Mesenchymal stem cell (in vitro differentiated cells and primary cell): ENCODE results near the gene VMP1.

Experiments used
- DNase-seq: peaks from one replicate; pipeline ENCODE4 v3.0.0-alpha.2; 2013
- H2AFZ ChIP-seq: one replicate; pipeline ENCODE4 v1.6.1; 2013; ENCODE audit warnings: low read depth, mild to moderate bottlenecking, control low read depth, inconsistent platforms, low read length, moderate library complexity
- H2AK5ac ChIP-seq: 2 replicates; pipeline ENCODE4 v1.6.1; 2013; ENCODE audit warnings: low read length, moderate library complexity, mild to moderate bottlenecking, inconsistent platforms; ENCODE audit not compliant: severe bottlenecking
- H2BK120ac ChIP-seq: one replicate; pipeline ENCODE4 v1.6.1; 2013; ENCODE audit warnings: low read depth, mild to moderate bottlenecking, inconsistent platforms, low read length, moderate library complexity
- H2BK12ac ChIP-seq, 2 experiments: one replicate each; pipeline ENCODE4 v1.6.1; 2013; ENCODE audit warnings: inconsistent platforms in 2 of 2, low read length in 2 of 2, mild to moderate bottlenecking in 2 of 2, moderate library complexity in 2 of 2, control low read depth in 1 of 2
- H2BK15ac ChIP-seq: one replicate; pipeline ENCODE4 v1.6.1; 2013; ENCODE audit warnings: mild to moderate bottlenecking, low read depth, inconsistent platforms; ENCODE audit not compliant: poor library complexity, severe bottlenecking
- H2BK5ac ChIP-seq: 2 replicates; pipeline ENCODE4 v1.6.1; 2013; ENCODE audit warnings: low read depth, mild to moderate bottlenecking, low read length, control low read depth, inconsistent platforms; ENCODE audit not compliant: poor library complexity, severe bottlenecking
- H3K14ac ChIP-seq, 2 experiments: one replicate each; pipeline ENCODE4 v1.6.1; 2013; ENCODE audit warnings: inconsistent platforms in 2 of 2, low read length in 2 of 2, control low read depth in 1 of 2, mild to moderate bottlenecking in 1 of 2, moderate library complexity in 1 of 2
- H3K18ac ChIP-seq, 2 experiments: one replicate each; pipeline ENCODE4 v1.6.1; 2013; ENCODE audit warnings: inconsistent platforms in 2 of 2, low read length in 2 of 2, control low read depth in 1 of 2, low read depth in 1 of 2, mild to moderate bottlenecking in 1 of 2
- H3K23ac ChIP-seq, 2 experiments: one replicate each; pipeline ENCODE4 v1.6.1; 2013; ENCODE audit warnings: inconsistent platforms in 2 of 2, low read length in 2 of 2, mild to moderate bottlenecking in 2 of 2, moderate library complexity in 2 of 2, control low read depth in 1 of 2
- H3K27ac ChIP-seq: 2 replicates; pipeline ENCODE4 v1.5.1; 2013; ENCODE audit warnings: mild to moderate bottlenecking, moderate library complexity, low read length, control low read depth, inconsistent platforms; ENCODE audit not compliant: poor library complexity, severe bottlenecking
- H3K27me3 ChIP-seq, 2 experiments: 2 replicates each; pipeline versions ENCODE4 v1.6.1 to v1.7.0; 2013; ENCODE audit warnings: low read length in 2 of 2, mild to moderate bottlenecking in 2 of 2, moderate library complexity in 2 of 2, control low read depth in 1 of 2, inconsistent platforms in 1 of 2; ENCODE audit not compliant: control insufficient read depth in 1 of 2, insufficient read depth in 1 of 2
- H3K36me3 ChIP-seq, 2 experiments: 2 replicates each; pipeline versions ENCODE4 v1.6.1 to v1.7.0; 2013; ENCODE audit warnings: low read length in 2 of 2, control low read depth in 1 of 2, inconsistent platforms in 1 of 2, low read depth in 1 of 2, mild to moderate bottlenecking in 1 of 2; ENCODE audit not compliant: insufficient read depth in 2 of 2, control insufficient read depth in 1 of 2
- H3K4ac ChIP-seq, 2 experiments: one replicate each; pipeline ENCODE4 v1.6.1; 2013; ENCODE audit warnings: inconsistent platforms in 2 of 2, low read length in 2 of 2, mild to moderate bottlenecking in 2 of 2, moderate library complexity in 2 of 2, control low read depth in 1 of 2, low read depth in 1 of 2
- H3K4me1 ChIP-seq: 2 replicates; pipeline ENCODE4 v1.6.1; 2013; ENCODE audit warnings: low read depth, low read length, control low read depth; ENCODE audit not compliant: control insufficient read depth, insufficient read depth
- H3K4me2 ChIP-seq: 2 replicates; pipeline ENCODE4 v1.6.1; 2013; ENCODE audit warnings: low read length, mild to moderate bottlenecking, inconsistent platforms; ENCODE audit not compliant: poor library complexity, severe bottlenecking
- H3K4me3 ChIP-seq, 2 experiments: 2 replicates each; pipeline versions ENCODE4 v1.5.1 to v1.7.0; 2013; ENCODE audit warnings: low read length in 2 of 2, mild to moderate bottlenecking in 2 of 2, control low read depth in 1 of 2, low read depth in 1 of 2; ENCODE audit not compliant: insufficient read depth in 1 of 2
- H3K79me1 ChIP-seq: replicated peaks from 2 replicates; pipeline ENCODE4 v1.6.1; 2013; ENCODE audit warnings: mild to moderate bottlenecking, control low read depth, low read length, inconsistent platforms; ENCODE audit not compliant: poor library complexity, severe bottlenecking
- H3K9ac ChIP-seq: 2 replicates; pipeline ENCODE4 v1.7.0; 2013; ENCODE audit warnings: mild to moderate bottlenecking, low read length, moderate library complexity
- H3K9me3 ChIP-seq: 2 replicates; pipeline ENCODE4 v1.7.0; 2013; ENCODE audit warnings: mild to moderate bottlenecking, low read length; ENCODE audit not compliant: control insufficient read depth
- H4K8ac ChIP-seq: one replicate; pipeline ENCODE4 v1.6.1; 2013; ENCODE audit warnings: inconsistent platforms, mild to moderate bottlenecking, low read length, moderate library complexity
- H4K91ac ChIP-seq: one replicate; pipeline ENCODE4 v1.6.1; 2013; ENCODE audit warnings: mild to moderate bottlenecking, low read length, inconsistent platforms
- WGBS: methylation state at CpG from one replicate; pipeline ENCODE4 v1.1.7; 2013; ENCODE audit warnings: mixed read lengths; 5-methylcytosine and 5-hydroxymethylcytosine counted together

Gene VMP1

DNA sequence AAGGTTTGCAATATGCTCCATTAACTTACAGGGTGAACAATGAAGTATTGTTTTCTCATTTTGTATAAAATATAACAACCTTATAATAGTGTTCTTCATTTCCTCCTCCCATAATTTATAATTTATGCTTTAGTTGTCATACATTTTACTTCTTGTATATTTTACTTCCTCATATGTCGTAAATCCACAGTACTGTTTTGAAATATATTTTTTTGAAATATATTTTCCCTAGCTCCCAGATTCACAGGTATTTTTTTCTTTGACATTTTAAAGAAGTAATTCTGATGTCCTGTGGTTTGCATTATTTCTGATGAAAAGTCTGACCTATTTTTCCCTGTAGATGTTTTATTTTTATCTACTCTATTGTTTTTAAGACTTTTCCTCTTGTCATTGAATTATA, 52.7 kb downstream of the VMP1 start:
- no peak overlapping the region for H4K8ac ChIP-seq
- H3K9me3 ChIP-seq, result no peaks in the 10 kb centered on the region
- H3K27me3 ChIP-seq, result no peaks in the 10 kb centered on the region
- peak overlapping the region; percentile 59 for H3K27ac ChIP-seq
- WGBS, result no CpG with 5 or more reads among the region's 1 CpG
- H3K9ac ChIP-seq, result no peak overlapping the region
- H3K4me3 ChIP-seq, result no peak overlapping the region
- no peak overlapping the region for H2AFZ ChIP-seq
- H3K4ac ChIP-seq, result no peak overlapping the region
- H3K79me1 ChIP-seq, result peaks cover under 1% of the 10 kb centered on the region
- no peak for DNase-seq
- no peak overlapping the region for H2BK12ac ChIP-seq
- H3K18ac ChIP-seq, result no peak overlapping the region
- H4K91ac ChIP-seq, result no peak overlapping the region
- no peak overlapping the region for H2BK120ac ChIP-seq
- no peak overlapping the region for H3K23ac ChIP-seq
- peak overlapping the region; percentile 46 for H2BK5ac ChIP-seq
- H3K4me2 ChIP-seq, result no peak overlapping the region
- H3K4me1 ChIP-seq, result peaks cover 9% of the 10 kb centered on the region
- H3K36me3 ChIP-seq, result peaks cover 0 to 14% of the 10 kb centered on the region in 2 experiments
- H2AK5ac ChIP-seq, result no peak overlapping the region
- H3K14ac ChIP-seq, result no peak overlapping the region
- no peak overlapping the region for H2BK15ac ChIP-seq

DNA sequence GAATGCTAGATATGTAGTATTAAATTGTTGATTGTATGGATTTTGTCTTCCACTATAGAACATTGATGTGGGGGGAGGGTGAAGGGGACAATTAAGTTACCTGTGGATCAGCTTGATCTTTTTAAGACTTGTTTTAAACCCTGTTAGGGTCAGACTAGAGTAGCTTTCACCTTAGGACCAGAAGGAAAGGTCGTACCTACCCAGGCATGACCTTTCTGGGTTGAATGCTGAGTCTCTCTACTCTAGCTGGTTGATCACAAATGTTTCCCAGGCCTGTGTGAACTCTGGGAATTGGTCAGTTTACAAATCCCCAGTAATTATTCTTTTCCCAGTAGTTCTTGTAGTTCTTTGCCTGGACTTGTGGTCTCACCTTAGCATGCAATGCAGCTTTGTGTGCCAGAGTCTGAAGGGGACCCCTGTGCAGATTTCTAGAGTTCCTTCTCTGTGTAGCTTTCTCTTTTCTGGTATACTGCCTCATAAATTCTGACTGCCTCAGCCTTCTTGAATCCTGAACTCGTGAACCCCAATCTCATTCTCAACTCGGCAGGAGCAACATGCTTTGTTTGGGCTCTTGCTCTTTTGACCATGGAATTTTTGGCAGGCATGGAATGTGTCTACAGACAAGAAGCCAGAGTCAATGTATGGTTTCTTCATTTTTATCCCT, 54.1 kb downstream of the VMP1 start:
- peak overlapping the region in 1 of 2 experiments; percentile 83 for H2BK12ac ChIP-seq
- peak; percentile 80 for DNase-seq
- H3K36me3 ChIP-seq, result peaks cover 2 to 18% of the 10 kb centered on the region in 2 experiments
- H3K4me1 ChIP-seq, result peaks cover 8% of the 10 kb centered on the region
- H3K4me3 ChIP-seq, result no peak overlapping the region
- no peaks in the 10 kb centered on the region for H3K27me3 ChIP-seq
- H2BK15ac ChIP-seq, result no peak overlapping the region
- H2BK5ac ChIP-seq, result peak overlapping the region; percentile 99
- peak overlapping the region; percentile 19 for H4K8ac ChIP-seq
- no peak overlapping the region for H2AFZ ChIP-seq
- peak overlapping the region; percentile 82 for H3K9ac ChIP-seq
- peak overlapping the region; percentile 11 for H2BK120ac ChIP-seq
- peak overlapping the region; percentile 5 for H3K4me2 ChIP-seq
- no peak overlapping the region for H3K23ac ChIP-seq
- H3K18ac ChIP-seq, result peak overlapping the region; percentile 17 to 78
- WGBS, result 33% methylated on average over 3 of the region's 3 CpGs
- H3K4ac ChIP-seq, result peak overlapping the region in 1 of 2 experiments; percentile 86
- no peaks in the 10 kb centered on the region for H3K9me3 ChIP-seq
- peak overlapping the region; percentile 100 for H3K27ac ChIP-seq
- peak overlapping the region; percentile 98 for H2AK5ac ChIP-seq
- H3K79me1 ChIP-seq, result peaks cover 3% of the 10 kb centered on the region
- H4K91ac ChIP-seq, result no peak overlapping the region
- no peak overlapping the region for H3K14ac ChIP-seq

GRCh38 chr17:59762049-59762823, 54.8 kb downstream of the VMP1 start:
- H3K27ac ChIP-seq, result peak overlapping the region; percentile 100
- H3K23ac ChIP-seq, result no peak overlapping the region
- no peak overlapping the region for H2BK15ac ChIP-seq
- H2AFZ ChIP-seq, result no peak overlapping the region
- peak overlapping the region in 1 of 2 experiments; percentile 37 for H3K18ac ChIP-seq
- no CpG with 5 or more reads among the region's 4 CpGs for WGBS
- peak; percentile 89 for DNase-seq
- H3K79me1 ChIP-seq, result peaks cover 3% of the 10 kb centered on the region
- H2BK12ac ChIP-seq, result no peak overlapping the region
- H3K14ac ChIP-seq, result no peak overlapping the region
- no peaks in the 10 kb centered on the region for H3K27me3 ChIP-seq
- H3K9ac ChIP-seq, result peak overlapping the region; percentile 82
- H4K91ac ChIP-seq, result no peak overlapping the region
- peaks cover 2 to 18% of the 10 kb centered on the region in 2 experiments for H3K36me3 ChIP-seq
- H2BK5ac ChIP-seq, result peak overlapping the region; percentile 99
- H2AK5ac ChIP-seq, result peak overlapping the region; percentile 99
- no peaks in the 10 kb centered on the region for H3K9me3 ChIP-seq
- H4K8ac ChIP-seq, result no peak overlapping the region
- peaks cover 8% of the 10 kb centered on the region for H3K4me1 ChIP-seq
- H3K4me3 ChIP-seq, result no peak overlapping the region
- H3K4me2 ChIP-seq, result peak overlapping the region; percentile 5
- H3K4ac ChIP-seq, result peak overlapping the region in 1 of 2 experiments; percentile 91
- H2BK120ac ChIP-seq, result peak overlapping the region; percentile 58

DNA sequence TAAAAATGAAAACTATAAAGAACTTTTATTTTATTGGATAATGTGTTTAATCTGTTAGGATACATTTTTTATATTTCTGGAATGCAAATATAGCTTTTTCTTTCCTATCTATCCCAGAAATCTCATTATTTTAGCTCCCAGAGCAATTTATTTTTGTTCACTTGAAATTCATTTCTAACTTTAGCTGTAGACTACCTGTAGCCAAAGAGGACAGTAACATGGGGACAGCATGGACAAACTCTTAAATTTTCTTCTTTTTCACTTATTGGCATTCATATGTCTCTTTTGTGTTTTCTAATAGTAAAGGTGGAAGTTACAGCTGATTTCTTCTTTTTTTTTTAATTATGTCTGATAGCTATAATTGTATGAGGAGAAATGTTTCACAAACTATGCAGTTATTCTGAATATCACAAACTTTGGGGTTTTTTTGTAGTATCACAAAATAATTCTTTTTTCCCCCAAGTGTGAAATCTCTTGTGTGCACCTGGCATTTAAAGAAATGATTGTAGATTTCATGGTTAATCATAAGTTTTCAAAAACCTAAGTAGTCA, 55.4 kb downstream of the VMP1 start:
- DNase-seq, result no peak

More for the DNA sequence above, 55.4 kb downstream of the VMP1 start:
- H3K9ac ChIP-seq, result peak overlapping the region; percentile 82
- H3K9me3 ChIP-seq, result no peaks in the 10 kb centered on the region
- H3K27me3 ChIP-seq, result no peaks in the 10 kb centered on the region
- H2BK15ac ChIP-seq, result no peak overlapping the region
- no peak overlapping the region for H3K14ac ChIP-seq
- no peak overlapping the region for H2AK5ac ChIP-seq
- H2BK5ac ChIP-seq, result no peak overlapping the region
- no peak overlapping the region for H4K91ac ChIP-seq
- H3K4ac ChIP-seq, result no peak overlapping the region
- H3K27ac ChIP-seq, result peak overlapping the region; percentile 91
- H3K18ac ChIP-seq, result no peak overlapping the region
- H3K4me2 ChIP-seq, result no peak overlapping the region
- H2BK12ac ChIP-seq, result no peak overlapping the region
- peaks cover 2 to 16% of the 10 kb centered on the region in 2 experiments for H3K36me3 ChIP-seq
- H3K23ac ChIP-seq, result no peak overlapping the region
- no peak overlapping the region for H2AFZ ChIP-seq
- no peak overlapping the region for H3K4me3 ChIP-seq
- H4K8ac ChIP-seq, result no peak overlapping the region
- H3K4me1 ChIP-seq, result peaks cover 7% of the 10 kb centered on the region
- peaks cover 3% of the 10 kb centered on the region for H3K79me1 ChIP-seq
- no peak overlapping the region for H2BK120ac ChIP-seq
